HEK293 (cell line): ENCODE results near the gene GID8.

ENCODE experiments used
- CTCF ChIA-PET: fragments of 350-600 bp; formaldehyde crosslinking; extraction: SDS; loops from one replicate; lab custom pipeline; 2021; ENCODE audit warnings: antibody characterized with exemption; lab: Yijun Ruan, JAX
- POLR2A ChIA-PET: fragments of 300-600 bp; formaldehyde crosslinking; extraction: SDS; loops from one replicate; lab custom pipeline; 2020; ENCODE audit warnings: antibody characterized with exemption, inconsistent platforms; lab: Yijun Ruan, JAX
- H3K27ac ChIP-seq: fragments of 200-500 bp; sonication (Bioruptor generic); 2 replicates; pipeline ENCODE4 v1.5.1; 2014; ENCODE audit warnings: low read depth, low read length, control low read depth, inconsistent platforms; ENCODE audit errors: extremely low read depth
- H3K36me3 ChIP-seq, 2 experiments: fragments of 200-500 bp in 1 of 2; sonication (Bioruptor generic) in 1 of 2; 1 replicate in 1 of 2; 2 replicates in 1 of 2; pipeline ENCODE4 v1.5.1; 2014 to 2017; ENCODE audit warnings: inconsistent platforms in 2 of 2, low read length in 2 of 2; ENCODE audit not compliant: control insufficient read depth in 2 of 2, insufficient read depth in 1 of 2
- H3K4me1 ChIP-seq: fragments of 200-500 bp; sonication (Bioruptor generic); 2 replicates; pipeline ENCODE4 v1.5.1; 2014; ENCODE audit warnings: mild to moderate bottlenecking, low read length, inconsistent platforms; ENCODE audit not compliant: control insufficient read depth, insufficient read depth
- H3K4me3 ChIP-seq: 2 replicates; pipeline ENCODE4 v1.5.1; 2011; ENCODE audit warnings: low read depth, mild to moderate bottlenecking, control low read depth, low read length, moderate library complexity
- H3K9me3 ChIP-seq: fragments of 200-500 bp; sonication (Bioruptor generic); 2 replicates; pipeline ENCODE4 v1.5.1; 2014; ENCODE audit warnings: low read depth, low read length, inconsistent platforms; ENCODE audit not compliant: control insufficient read depth, insufficient read depth
- HIC1 ChIP-seq: fragments of 450-650 bp; formaldehyde crosslinking; IDR thresholded peaks from 2 replicates; pipeline ENCODE4 v1.5.1; 2016; ENCODE audit warnings: missing biosample characterization, missing genetic modification characterization
- KLF1 ChIP-seq: fragments of 450-650 bp; formaldehyde crosslinking; IDR thresholded peaks from 2 replicates; pipeline ENCODE4 v1.5.1; 2016; ENCODE audit warnings: missing biosample characterization, missing genetic modification characterization
- KLF8 ChIP-seq: fragments of 450-650 bp; formaldehyde crosslinking; IDR thresholded peaks from 2 replicates; pipeline ENCODE4 v1.5.1; 2016; ENCODE audit warnings: missing biosample characterization, missing genetic modification characterization
- KLF9 ChIP-seq: fragments of 450-650 bp; formaldehyde crosslinking; IDR thresholded peaks from 2 replicates; pipeline ENCODE4 v1.5.1; 2016; ENCODE audit warnings: missing biosample characterization, missing genetic modification characterization, low read depth
- PATZ1 ChIP-seq: fragments of 450-650 bp; formaldehyde crosslinking; IDR thresholded peaks from 2 replicates; pipeline ENCODE4 v1.5.1; 2016; ENCODE audit warnings: missing biosample characterization, missing genetic modification characterization
- PRDM1 ChIP-seq: fragments of 450-650 bp; formaldehyde crosslinking; IDR thresholded peaks from 2 replicates; pipeline ENCODE4; 2016; ENCODE audit warnings: missing biosample characterization, missing genetic modification characterization
- YY1 ChIP-seq: fragments of 450-650 bp; formaldehyde crosslinking; IDR thresholded peaks from 2 replicates; pipeline ENCODE4 v1.5.1; 2018; ENCODE audit warnings: missing biosample characterization, missing genetic modification characterization
- ZBTB11 ChIP-seq: fragments of 450-650 bp; formaldehyde crosslinking; conservative IDR thresholded peaks from 2 replicates; pipeline ENCODE4 v1.5.1; 2016; ENCODE audit warnings: low read depth, missing biosample characterization, missing genetic modification characterization
- ZIC2 ChIP-seq: fragments of 450-650 bp; formaldehyde crosslinking; IDR thresholded peaks from 2 replicates; pipeline ENCODE4 v1.5.1; 2016; ENCODE audit warnings: missing biosample characterization, missing genetic modification characterization
- ZNF114 ChIP-seq: fragments of 450-650 bp; formaldehyde crosslinking; IDR thresholded peaks from 2 replicates; pipeline ENCODE4 v1.5.0; 2017; ENCODE audit warnings: missing biosample characterization, missing genetic modification characterization
- ZNF138 ChIP-seq: fragments of 450-650 bp; formaldehyde crosslinking; IDR thresholded peaks from 2 replicates; pipeline ENCODE4 v1.5.1; 2016; ENCODE audit warnings: missing biosample characterization, missing genetic modification characterization, borderline replicate concordance
- ZNF146 ChIP-seq: fragments of 450-650 bp; formaldehyde crosslinking; IDR thresholded peaks from 2 replicates; pipeline ENCODE4 v1.5.1; 2016; ENCODE audit warnings: missing biosample characterization, missing genetic modification characterization
- ZNF148 ChIP-seq: fragments of 450-650 bp; formaldehyde crosslinking; IDR thresholded peaks from 2 replicates; pipeline ENCODE4 v1.5.0; 2017; ENCODE audit warnings: missing biosample characterization, missing genetic modification characterization, borderline replicate concordance
- ZNF473 ChIP-seq: fragments of 450-650 bp; formaldehyde crosslinking; IDR thresholded peaks from 2 replicates; pipeline ENCODE4 v1.5.1; 2017; ENCODE audit warnings: missing biosample characterization, missing genetic modification characterization
- ZNF530 ChIP-seq: fragments of 450-650 bp; formaldehyde crosslinking; IDR thresholded peaks from 2 replicates; pipeline ENCODE4 v1.5.1; 2016; ENCODE audit warnings: low read depth, missing biosample characterization, missing genetic modification characterization
- ZNF548 ChIP-seq: fragments of 450-650 bp; formaldehyde crosslinking; IDR thresholded peaks from 2 replicates; pipeline ENCODE4 v1.5.1; 2016; ENCODE audit warnings: missing biosample characterization, missing genetic modification characterization
- ZNF664 ChIP-seq: fragments of 450-650 bp; formaldehyde crosslinking; IDR thresholded peaks from 2 replicates; pipeline ENCODE4 v1.5.1; 2016; ENCODE audit warnings: missing biosample characterization, missing genetic modification characterization

The GID8 gene

GRCh38 chr20:62976886-62977285 lies 38.9 kb downstream of the GID8 start:
- no peaks in the 10 kb centered on the region for H3K9me3 ChIP-seq
- no peak overlapping the region for H3K4me3 ChIP-seq
- H3K4me1 ChIP-seq: no peaks in the 10 kb centered on the region
- TF ChIP-seq ZNF530 (tag by site-specific recombination): no peak
- no peak for TF ChIP-seq ZNF114 (tag by site-specific recombination)
- TF ChIP-seq, all 188 proteins: peak for 0
- no peak overlapping the region for H3K27ac ChIP-seq
- H3K36me3 ChIP-seq: no peaks in the 10 kb centered on the region
- CTCF ChIA-PET: interaction anchor here (0.6 to 1.3 kb wide), 2 partner anchors 32 to 89 kb away, joined by 3 to 5 read pairs; no protein-coding TSS in a partner anchor
- POLR2A ChIA-PET: no interaction called here

- ChIA-PET POLR2A (no interaction called here), CTCF (interaction anchor here (1.3 kb wide), 1 partner anchor 31 kb away, joined by 5 read pairs; no protein-coding TSS in a partner anchor)
- Histone ChIP-seq H3K27ac (no peak overlapping the region), H3K9me3 (no peaks in the 10 kb centered on the region), H3K36me3 (no peaks in the 10 kb centered on the region), H3K4me3 (no peak overlapping the region), H3K4me1 (no peaks in the 10 kb centered on the region)
- TF ChIP-seq ZBTB11 (no peak), KLF1 (tag by site-specific recombination) (peak; percentile 87), KLF9 (tag by site-specific recombination) (peak; percentile 90), PATZ1 (tag by site-specific recombination) (no peak), KLF8 (tag by site-specific recombination) (0 out of 2 replicates have a peak, but pooled peaks have one; percentile 33), ZNF664 (no peak), ZIC2 (tag by site-specific recombination) (0 out of 2 replicates have a peak, but pooled peaks have one; percentile 16), HIC1 (tag by site-specific recombination) (peak; percentile 35; the same call in 1 of the 2 replicates)
Measured at GRCh38 chr20:62977613-62978560, 39.9 kb downstream of the GID8 start.

- Histone ChIP-seq H3K27ac (no peak overlapping the region), H3K4me3 (no peak overlapping the region), H3K9me3 (no peaks in the 10 kb centered on the region), H3K4me1 (no peaks in the 10 kb centered on the region), H3K36me3 (no peaks in the 10 kb centered on the region)
- ChIA-PET POLR2A (no interaction called here), CTCF (no interaction called here)
- TF ChIP-seq YY1 (tag by site-specific recombination) (no peak), ZNF473 (tag by site-specific recombination) (no peak), PRDM1 (tag by site-specific recombination) (no peak), ZNF138 (tag by site-specific recombination) (no peak), ZNF146 (tag by site-specific recombination) (no peak), ZNF548 (tag by site-specific recombination) (no peak), ZNF148 (tag by site-specific recombination) (no peak)
Measured at GRCh38 chr20:62978561-62978943, 40.6 kb downstream of the GID8 start.
